Brain microvascular endothelial cell (primary cell): ENCODE data around the gene APLN.

Experiments used
- DNase-seq: peaks from one replicate; pipeline ENCODE4 v3.0.0-alpha.2; 2020
- H3K27ac ChIP-seq: fragments of 250-450 bp; sonication (Bioruptor Pico); 2 replicates; pipeline ENCODE4 v1.5.1; 2020; ENCODE audit warnings: mild to moderate bottlenecking, moderate library complexity
- H3K27me3 ChIP-seq: fragments of 250-450 bp; sonication (Bioruptor Pico); replicated peaks from 2 replicates; pipeline ENCODE4 v1.5.1; 2020; ENCODE audit warnings: mild to moderate bottlenecking
- H3K36me3 ChIP-seq: fragments of 250-450 bp; sonication (Bioruptor Pico); replicated peaks from 2 replicates; pipeline ENCODE4 v1.5.1; 2020; ENCODE audit warnings: mild to moderate bottlenecking
- H3K4me3 ChIP-seq: 2 replicates; pipeline ENCODE4 v1.5.1; 2011; ENCODE audit warnings: low read depth, mild to moderate bottlenecking, control low read depth, low read length, moderate library complexity
- CTCF ChIP-seq: IDR thresholded peaks from 2 replicates; pipeline ENCODE4 v1.5.1; 2011; ENCODE audit warnings: low read depth, mild to moderate bottlenecking, moderate library complexity, low read length, control low read depth, inconsistent platforms; ENCODE audit errors: missing control alignments
- in situ Hi-C: cut with HindIII; loops from 2 replicates; pipeline ENCODE4 v1.10.0; 2017; ENCODE audit warnings: low sequenced_read_pairs, low pct_ligation_motif_present

The APLN gene

DNA sequence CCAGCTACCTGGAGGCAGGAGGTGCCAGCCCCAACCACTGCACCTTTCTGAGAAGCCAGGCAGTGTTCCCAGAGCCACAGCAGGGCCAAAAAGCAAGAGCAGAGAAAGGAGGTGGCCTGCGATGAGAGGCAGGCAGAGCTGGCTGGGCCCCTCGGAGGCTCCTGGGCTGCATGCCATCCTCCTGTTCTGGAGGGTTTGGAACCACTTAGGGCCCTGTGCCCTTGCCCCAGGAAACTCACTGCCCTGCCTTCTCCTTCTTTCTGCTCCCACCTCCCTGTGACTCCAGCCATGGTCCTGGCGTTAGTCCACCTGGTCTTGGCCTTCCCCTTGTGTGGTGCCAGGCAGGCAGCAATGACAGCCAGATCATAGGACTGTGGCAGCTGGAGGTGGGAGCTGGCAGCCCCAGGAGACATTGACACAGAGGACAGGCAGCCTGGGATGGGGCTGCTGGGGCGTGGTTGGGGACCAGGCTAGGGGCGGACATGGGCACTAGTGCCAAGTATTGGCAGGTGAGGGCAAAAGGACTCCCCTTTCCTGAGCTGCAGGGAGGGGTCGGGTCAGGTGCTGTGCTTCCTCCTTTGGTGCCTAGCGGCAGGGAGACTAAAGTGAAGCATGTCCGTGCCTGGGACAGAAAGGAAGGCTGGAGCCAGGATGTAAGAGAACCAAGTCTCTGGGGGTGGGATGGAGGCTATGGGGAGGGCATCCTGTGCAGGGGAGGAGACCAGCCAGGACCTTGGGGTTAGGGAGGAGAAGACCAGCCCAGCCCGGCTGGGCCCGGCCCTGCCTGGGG, 1.4 kb downstream of the APLN start:
- Histone ChIP-seq H3K27me3 (no peaks in the 10 kb centered on the region), H3K36me3 (no peaks in the 10 kb centered on the region), H3K27ac (no peak overlapping the region), H3K4me3 (no peak overlapping the region)
- in situ Hi-C loops, result no loop called here
- DNase-seq, result no peak
- no peak for TF ChIP-seq CTCF

DNA sequence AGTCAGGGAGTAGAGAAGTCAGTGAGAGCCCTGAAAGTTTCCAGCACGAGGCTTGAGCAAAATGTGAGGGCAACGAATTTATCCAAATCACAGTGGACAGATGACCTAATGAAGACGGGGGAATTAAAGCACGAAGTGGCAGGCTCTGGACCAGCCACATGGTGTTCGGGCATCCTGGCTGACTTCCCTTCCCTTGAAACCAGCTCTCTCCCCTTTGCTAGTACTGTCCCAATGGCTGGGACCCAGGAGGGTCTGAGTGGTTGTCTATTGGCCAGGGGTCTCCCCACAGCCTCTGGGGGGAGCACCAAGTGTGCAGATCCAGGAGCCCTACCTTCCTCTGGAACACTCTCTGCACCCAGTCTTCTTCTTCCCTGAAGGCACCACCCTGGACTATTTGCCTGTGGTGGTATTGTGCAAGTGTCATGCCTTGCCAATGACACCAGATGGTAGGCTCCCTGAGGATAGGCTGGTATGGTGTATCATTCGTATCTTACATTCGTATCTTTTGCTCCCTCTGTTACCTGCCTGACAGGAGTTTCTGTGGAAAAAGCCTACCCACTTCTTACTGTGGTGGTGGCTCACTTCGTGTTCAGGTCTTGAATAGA, 2.1 kb downstream of the APLN start:
- no peaks in the 10 kb centered on the region for H3K27me3 ChIP-seq
- TF ChIP-seq CTCF, result no peak
- no peak for DNase-seq
- H3K27ac ChIP-seq, result no peak overlapping the region
- no peak overlapping the region for H3K4me3 ChIP-seq
- in situ Hi-C loops, result no loop called here
- no peaks in the 10 kb centered on the region for H3K36me3 ChIP-seq

GRCh38 chrX:129651756-129652564, 2.8 kb downstream of the APLN start:
- TF ChIP-seq CTCF, result no peak
- no peaks in the 10 kb centered on the region for H3K27me3 ChIP-seq
- H3K36me3 ChIP-seq, result no peaks in the 10 kb centered on the region
- in situ Hi-C loops, result no loop called here
- H3K27ac ChIP-seq, result no peak overlapping the region
- no peak for DNase-seq
- no peak overlapping the region for H3K4me3 ChIP-seq

GRCh38 chrX:129650821-129651510, 3.8 kb downstream of the APLN start:
- no peak for DNase-seq
- H3K4me3 ChIP-seq, result no peak overlapping the region
- H3K27ac ChIP-seq, result no peak overlapping the region
- H3K27me3 ChIP-seq, result no peaks in the 10 kb centered on the region
- H3K36me3 ChIP-seq, result no peaks in the 10 kb centered on the region
- in situ Hi-C loops, result no loop called here
- no peak for TF ChIP-seq CTCF

- no peaks in the 10 kb centered on the region for H3K27me3 ChIP-seq
- H3K27ac ChIP-seq, result no peak overlapping the region
- no peak for TF ChIP-seq CTCF
- in situ Hi-C loops, result no loop called here
- no peaks in the 10 kb centered on the region for H3K36me3 ChIP-seq
- DNase-seq, result no peak
- H3K4me3 ChIP-seq, result no peak overlapping the region
These were observed 4.5 kb downstream of the APLN start for GRCh38 chrX:129650183-129650689.
